Lung (tissue), 16 donors: ENCODE results near the gene FLII. TPM values are rescaled to one million over a fixed set of nuclear protein-coding genes. Genes with fewer than 3 reads are reported as not detected.
A peak's percentile ranks its signal among the peaks of the same experiment; 100 is the strongest.
"Not testable (repeated sequence)": the region's sequence is repeated elsewhere in the genome, so short reads cannot be mapped to it uniquely, and the experiment has no call there.

ENCODE experiments used
- ATAC-seq: fragments of 200-7000 bp; cut with Tn5 transposase; one replicate; pipeline ENCODE4 v1.9.1; 2020; ENCODE audit warnings: moderate number of reproducible peaks; ENCODE audit not compliant: insufficient read depth, low FRiP score
- DNase-seq, 3 donors: peaks; one replicate each; pipeline ENCODE4 v3.0.0-alpha.2; 2013 to 2017
- H3K27ac ChIP-seq, 2 donors: one replicate each; pipeline ENCODE4 v1.5.1; 2013; ENCODE audit warnings: mild to moderate bottlenecking in 2 of 2, moderate library complexity in 2 of 2, control low read depth in 1 of 2, inconsistent platforms in 1 of 2, low read depth in 1 of 2, low read length in 1 of 2
- H3K27me3 ChIP-seq, 3 donors: one replicate each; pipeline ENCODE4 v1.5.1; 2013; ENCODE audit warnings: low read length in 2 of 3; ENCODE audit not compliant: control insufficient read depth in 3 of 3, insufficient read depth in 3 of 3
- H3K36me3 ChIP-seq, 4 donors: one replicate each; pipeline ENCODE4 v1.5.1; 2013; ENCODE audit warnings: low read length in 4 of 4, mild to moderate bottlenecking in 1 of 4, moderate library complexity in 1 of 4; ENCODE audit not compliant: control insufficient read depth in 4 of 4, insufficient read depth in 4 of 4
- H3K4me1 ChIP-seq, 5 donors: one replicate each; pipeline ENCODE4 v1.5.1; 2013; ENCODE audit warnings: low read length in 5 of 5, mild to moderate bottlenecking in 2 of 5, moderate library complexity in 1 of 5; ENCODE audit not compliant: control insufficient read depth in 5 of 5, insufficient read depth in 5 of 5
- H3K4me3 ChIP-seq: one replicate; pipeline ENCODE4 v1.5.1; 2013; ENCODE audit warnings: mild to moderate bottlenecking, control low read depth, moderate library complexity
- H3K9ac ChIP-seq, 2 donors: one replicate each; pipeline ENCODE4 v1.5.1; 2013; ENCODE audit warnings: low read length in 2 of 2, control low read depth in 1 of 2; ENCODE audit not compliant: insufficient read depth in 1 of 2
- H3K9me3 ChIP-seq, 4 donors: one replicate each; pipeline ENCODE4 v1.5.1; 2013; ENCODE audit warnings: low read length in 3 of 4, mild to moderate bottlenecking in 1 of 4, moderate library complexity in 1 of 4; ENCODE audit not compliant: control insufficient read depth in 4 of 4, insufficient read depth in 3 of 4
- WGBS, 2 donors: extraction: QIAGEN DNeasy Blood & Tissue Kit; methylation state at CpG; one replicate each; pipeline ENCODE4 v1.1.7; 2013; 5-methylcytosine and 5-hydroxymethylcytosine counted together
- long read RNA-seq, 5 donors: transcript quantifications; one replicate each; lab custom pipeline, GENCODE V29; 2026
- polyA plus RNA-seq, 2 donors: library from polyadenylated mRNA; stranded (reverse); fragments of 200-250 nt; gene quantifications; one replicate each; pipeline ENCODE4 v1.2.1, GENCODE V29; 2013
- total RNA-seq, 2 donors: library from RNA; depleted of rRNA in 1 of 2; stranded (reverse); fragments of >200 nt in 1 of 2; gene quantifications; one replicate each; pipeline ENCODE4 v1.2.1, GENCODE V29; 2014 to 2021
- TF ChIP-seq, protein P1 (sequence below): IDR thresholded peaks from 2 replicates; pipeline ENCODE4 v1.5.1; 2012; ENCODE audit warnings: mild to moderate bottlenecking; ENCODE audit errors: control extremely low read depth, extremely low read depth
- donor health status: control.
- donor health status: control.
- donor health status: Bipolar disorder and iron deficiency.
- donor health status: healthy.
- donor health status: DM: yes; HTN: yes; CAD: no.

The FLII gene
- total RNA-seq, result 100 to 1,000 TPM; 152 to 391 TPM
- polyA plus RNA-seq, result 100 to 1,000 TPM; 234 to 298 TPM
- long read RNA-seq, donor 1, full-length matches to known transcripts, result 6 of 15 reads
- long read RNA-seq, donor 1, partial matches to known transcripts, result 9 of 15 reads
- long read RNA-seq, donor 1, other reads (novel, unspliced or antisense), result 0 of 15 reads
- long read RNA-seq, donor 2, partial matches to known transcripts, result 0 of 2 reads
- long read RNA-seq, donor 2, other reads (novel, unspliced or antisense), result 0 of 2 reads
- long read RNA-seq, donor 3, partial matches to known transcripts, result 13 of 19 reads
- long read RNA-seq, donor 3, other reads (novel, unspliced or antisense), result 0 of 19 reads
- long read RNA-seq, donor 4, partial matches to known transcripts, result 8 of 13 reads
- long read RNA-seq, donor 4, other reads (novel, unspliced or antisense), result 0 of 13 reads
- long read RNA-seq, donor 5, full-length matches to known transcripts, result 11 of 41 reads
- long read RNA-seq, donor 5, partial matches to known transcripts, result 30 of 41 reads
- long read RNA-seq, donor 5, other reads (novel, unspliced or antisense), result 0 of 41 reads

DNA sequence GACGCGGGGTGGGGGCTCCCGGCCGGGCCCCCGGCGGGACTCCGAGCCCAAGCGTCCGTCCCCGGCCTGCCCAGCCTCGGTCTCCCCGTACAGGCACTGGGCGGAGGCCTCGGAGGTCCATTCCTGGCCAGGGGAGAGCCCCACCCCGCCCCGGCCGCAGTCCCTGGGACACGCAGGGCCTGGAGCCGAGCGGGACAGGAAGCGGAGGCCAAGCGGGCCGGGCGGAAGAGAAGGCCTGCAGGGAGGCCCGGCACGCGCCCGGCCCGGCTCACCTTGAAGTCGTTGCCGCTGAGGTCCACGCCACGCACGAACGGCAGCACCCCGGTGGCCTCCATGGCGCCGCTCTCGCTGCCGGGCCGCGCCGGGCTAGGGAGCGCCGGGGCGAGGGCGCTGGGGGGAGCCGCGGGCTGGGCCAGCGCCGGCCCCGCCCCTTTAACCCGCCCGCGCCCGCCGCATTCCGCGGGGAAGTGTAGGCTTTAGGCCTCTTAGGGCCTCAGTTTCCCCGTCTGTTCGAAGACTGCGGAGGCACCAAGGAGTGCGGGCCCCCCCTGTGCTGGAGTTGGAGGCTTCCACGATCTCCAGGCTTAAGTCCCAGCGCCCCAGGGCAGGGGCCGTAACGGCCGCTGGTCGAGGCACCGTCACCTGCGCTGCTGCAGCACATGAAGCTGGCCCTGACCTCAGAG lies at the start of gene FLII:
Gene FLII, minus strand, starts transcription at position 383 of the 683 bp plus-strand sequence. Its CDS starts 48 bp downstream, at position 335.
- H3K4me1 ChIP-seq, result peaks cover 15 to 34% (median 18%) of the 10 kb centered on the region in 5 donors
- H3K4me3 ChIP-seq, result peak within 1 kb of the TSS; percentile 91
- peak; percentile 76 for ATAC-seq
- no peaks in the 10 kb centered on the region for H3K9me3 ChIP-seq
- H3K27ac ChIP-seq, result peak within 1 kb of the TSS; percentile 97 to 98
- WGBS, 2 donors, result 0 to 1% methylated on average over 47 to 71 of the region's 71 CpGs
- no peaks in the 10 kb centered on the region for H3K27me3 ChIP-seq
- peaks cover 6 to 31% (median 12%) of the 10 kb centered on the region in 4 donors for H3K36me3 ChIP-seq
- DNase-seq, result peak; percentile 43 to 46 (median 45)
- H3K9ac ChIP-seq, result peak within 1 kb of the TSS; percentile 55 to 65
- TF ChIP-seq, protein P1, sequence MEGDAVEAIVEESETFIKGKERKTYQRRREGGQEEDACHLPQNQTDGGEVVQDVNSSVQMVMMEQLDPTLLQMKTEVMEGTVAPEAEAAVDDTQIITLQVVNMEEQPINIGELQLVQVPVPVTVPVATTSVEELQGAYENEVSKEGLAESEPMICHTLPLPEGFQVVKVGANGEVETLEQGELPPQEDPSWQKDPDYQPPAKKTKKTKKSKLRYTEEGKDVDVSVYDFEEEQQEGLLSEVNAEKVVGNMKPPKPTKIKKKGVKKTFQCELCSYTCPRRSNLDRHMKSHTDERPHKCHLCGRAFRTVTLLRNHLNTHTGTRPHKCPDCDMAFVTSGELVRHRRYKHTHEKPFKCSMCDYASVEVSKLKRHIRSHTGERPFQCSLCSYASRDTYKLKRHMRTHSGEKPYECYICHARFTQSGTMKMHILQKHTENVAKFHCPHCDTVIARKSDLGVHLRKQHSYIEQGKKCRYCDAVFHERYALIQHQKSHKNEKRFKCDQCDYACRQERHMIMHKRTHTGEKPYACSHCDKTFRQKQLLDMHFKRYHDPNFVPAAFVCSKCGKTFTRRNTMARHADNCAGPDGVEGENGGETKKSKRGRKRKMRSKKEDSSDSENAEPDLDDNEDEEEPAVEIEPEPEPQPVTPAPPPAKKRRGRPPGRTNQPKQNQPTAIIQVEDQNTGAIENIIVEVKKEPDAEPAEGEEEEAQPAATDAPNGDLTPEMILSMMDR, result no peak

DNA sequence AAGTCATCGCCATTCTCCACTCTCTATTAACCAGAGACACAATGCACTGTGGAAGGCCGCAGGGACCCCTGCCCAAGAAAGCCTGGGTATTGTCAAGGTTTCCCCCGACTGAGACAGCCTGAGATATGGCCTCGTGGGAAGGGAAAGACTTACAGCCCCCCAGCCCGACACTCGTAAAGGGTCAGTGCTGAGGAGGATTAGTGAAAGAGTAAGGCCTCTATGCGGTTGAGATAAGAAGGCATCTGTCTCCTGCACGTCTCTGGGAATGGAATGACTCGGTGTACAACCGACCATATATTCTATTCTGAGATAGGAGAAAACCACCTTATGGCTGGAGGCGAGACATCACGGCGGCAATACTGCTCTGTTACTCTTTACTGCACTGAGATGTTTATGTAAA lies 44.7 kb upstream of the FLII start:
- peaks cover 34 to 54% (median 39%) of the 10 kb centered on the region in 4 donors for H3K36me3 ChIP-seq
- DNase-seq, H3K4me1 ChIP-seq, H3K9ac ChIP-seq, H3K4me3 ChIP-seq, H3K27ac ChIP-seq, H3K27me3 ChIP-seq, H3K9me3 ChIP-seq, ATAC-seq: not testable (repeated sequence)
- WGBS, 2 donors, result 93 to 94% methylated on average over 13 of the region's 13 CpGs

DNA sequence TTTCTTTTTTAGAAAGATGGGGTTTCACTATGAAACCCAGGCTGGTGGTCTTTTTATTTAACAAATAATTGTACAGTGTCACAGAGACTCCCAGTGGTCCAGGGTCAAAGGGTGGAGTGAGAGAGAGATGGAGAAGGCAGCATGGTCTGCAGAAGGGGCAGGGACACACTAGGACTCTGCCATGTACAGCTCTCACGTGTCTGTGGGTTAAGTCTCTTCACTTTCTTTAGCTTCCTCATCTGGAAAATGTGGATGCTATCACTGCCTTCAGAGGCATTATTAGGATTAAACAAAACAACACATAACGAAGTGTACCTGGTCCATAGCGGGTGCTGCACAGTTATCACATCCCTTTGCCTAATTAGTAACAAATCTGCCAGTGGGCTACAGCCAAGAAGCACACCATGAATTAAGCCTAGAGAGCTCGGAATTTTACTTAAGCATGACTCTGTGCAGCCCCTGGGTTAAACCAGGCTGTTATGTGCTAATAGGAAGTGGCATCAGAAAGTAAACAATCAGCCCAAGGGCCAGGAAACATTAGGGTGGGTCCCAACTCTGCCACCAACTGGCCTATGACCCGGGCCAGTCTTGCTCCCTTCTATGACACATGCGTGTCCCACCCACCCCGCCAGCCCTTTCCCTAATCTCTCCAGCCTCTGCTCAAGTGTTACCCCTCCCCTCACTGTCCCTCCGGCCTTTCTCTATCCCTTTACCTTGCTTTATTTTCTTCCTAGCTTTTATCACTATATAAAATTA lies 42.4 kb upstream of the FLII start:
- DNase-seq (no peak), ATAC-seq (no peak)
- TF ChIP-seq, protein P1, result no peak
- Histone ChIP-seq H3K27ac (no peak overlapping the region), H3K4me1 (no peaks in the 10 kb centered on the region), H3K36me3 (peaks cover 28 to 42% (median 31%) of the 10 kb centered on the region in 4 donors), H3K4me3 (no peak overlapping the region), H3K9me3 (no peaks in the 10 kb centered on the region), H3K9ac (no peak overlapping the region), H3K27me3 (no peaks in the 10 kb centered on the region)
- 48 to 69% methylated on average over 8 of the region's 8 CpGs for WGBS, 2 donors

DNA sequence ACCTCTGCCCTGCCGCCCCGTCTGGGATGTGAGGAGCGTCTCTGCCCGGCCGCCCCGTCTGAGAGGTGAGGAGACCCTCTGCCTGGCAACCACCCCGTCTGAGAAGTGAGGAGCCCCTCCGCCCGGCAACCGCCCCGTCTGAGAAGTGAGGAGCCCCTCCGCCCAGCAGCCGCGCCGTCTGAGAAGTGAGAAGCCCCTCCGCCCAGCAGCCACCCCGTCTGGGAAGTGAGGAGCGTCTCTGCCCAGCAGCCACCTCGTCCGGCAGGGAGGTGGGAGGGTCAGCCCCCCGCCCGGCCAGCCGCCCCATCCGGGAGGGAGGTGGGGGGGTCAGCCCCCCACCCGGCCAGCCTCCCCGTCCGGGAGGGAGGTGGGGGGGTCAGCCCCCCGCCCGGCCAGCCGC lies 39.5 kb upstream of the FLII start:
- ATAC-seq, DNase-seq, H3K4me3 ChIP-seq, H3K4me1 ChIP-seq, H3K9ac ChIP-seq, H3K27ac ChIP-seq, H3K9me3 ChIP-seq, H3K27me3 ChIP-seq: not testable (repeated sequence)
- 89 to 100% methylated on average over 4 to 28 of the region's 30 CpGs for WGBS, 2 donors
- H3K36me3 ChIP-seq, result peaks cover 28 to 36% (median 31%) of the 10 kb centered on the region in 4 donors
